Neutrophil (primary cell): ENCODE measurements around the gene LRP4.
A peak's percentile ranks its signal among the peaks of the same experiment; 100 is the strongest.
"Not testable (repeated sequence)": the region's sequence is repeated elsewhere in the genome, so short reads cannot be mapped to it uniquely, and the experiment has no call there.

Experiments used
- H3K27ac ChIP-seq: fragments of 200-600 bp; sonication (generic); 2 replicates; pipeline ENCODE4 v1.5.1; 2016; ENCODE audit warnings: mild to moderate bottlenecking, moderate library complexity
- H3K27me3 ChIP-seq: fragments of 200-600 bp; sonication (generic); 2 replicates; pipeline ENCODE4 v1.6.0; 2016; ENCODE audit warnings: mild to moderate bottlenecking
- H3K36me3 ChIP-seq: fragments of 200-600 bp; sonication (generic); 2 replicates; pipeline ENCODE4 v1.5.1; 2017
- H3K4me1 ChIP-seq, 2 experiments: fragments of 200-600 bp in 1 of 2; sonication (generic) in 1 of 2; 1 replicate in 1 of 2; 2 replicates in 1 of 2; pipeline versions ENCODE4 v1.5.1 to v1.6.1; 2013 to 2016; ENCODE audit warnings: low read depth in 1 of 2, low read length in 1 of 2, mild to moderate bottlenecking in 1 of 2, moderate library complexity in 1 of 2; ENCODE audit not compliant: control insufficient read depth in 1 of 2, insufficient read depth in 1 of 2
- H3K4me3 ChIP-seq, 2 experiments: fragments of 200-600 bp in 1 of 2; sonication (generic) in 1 of 2; 1 replicate in 1 of 2; 2 replicates in 1 of 2; pipeline ENCODE4 v1.5.1; 2013 to 2016; ENCODE audit warnings: low read depth in 1 of 2, low read length in 1 of 2, mild to moderate bottlenecking in 1 of 2, moderate library complexity in 1 of 2
- H3K9me3 ChIP-seq: fragments of 200-600 bp; sonication (generic); 2 replicates; pipeline ENCODE4 v1.5.1; 2016
- TF ChIP-seq, protein P1 (sequence below): fragments of 200-600 bp; sonication (generic); IDR thresholded peaks from 2 replicates; pipeline ENCODE4 v1.5.1; 2016; ENCODE audit warnings: antibody characterized with exemption

Gene LRP4, protein sequence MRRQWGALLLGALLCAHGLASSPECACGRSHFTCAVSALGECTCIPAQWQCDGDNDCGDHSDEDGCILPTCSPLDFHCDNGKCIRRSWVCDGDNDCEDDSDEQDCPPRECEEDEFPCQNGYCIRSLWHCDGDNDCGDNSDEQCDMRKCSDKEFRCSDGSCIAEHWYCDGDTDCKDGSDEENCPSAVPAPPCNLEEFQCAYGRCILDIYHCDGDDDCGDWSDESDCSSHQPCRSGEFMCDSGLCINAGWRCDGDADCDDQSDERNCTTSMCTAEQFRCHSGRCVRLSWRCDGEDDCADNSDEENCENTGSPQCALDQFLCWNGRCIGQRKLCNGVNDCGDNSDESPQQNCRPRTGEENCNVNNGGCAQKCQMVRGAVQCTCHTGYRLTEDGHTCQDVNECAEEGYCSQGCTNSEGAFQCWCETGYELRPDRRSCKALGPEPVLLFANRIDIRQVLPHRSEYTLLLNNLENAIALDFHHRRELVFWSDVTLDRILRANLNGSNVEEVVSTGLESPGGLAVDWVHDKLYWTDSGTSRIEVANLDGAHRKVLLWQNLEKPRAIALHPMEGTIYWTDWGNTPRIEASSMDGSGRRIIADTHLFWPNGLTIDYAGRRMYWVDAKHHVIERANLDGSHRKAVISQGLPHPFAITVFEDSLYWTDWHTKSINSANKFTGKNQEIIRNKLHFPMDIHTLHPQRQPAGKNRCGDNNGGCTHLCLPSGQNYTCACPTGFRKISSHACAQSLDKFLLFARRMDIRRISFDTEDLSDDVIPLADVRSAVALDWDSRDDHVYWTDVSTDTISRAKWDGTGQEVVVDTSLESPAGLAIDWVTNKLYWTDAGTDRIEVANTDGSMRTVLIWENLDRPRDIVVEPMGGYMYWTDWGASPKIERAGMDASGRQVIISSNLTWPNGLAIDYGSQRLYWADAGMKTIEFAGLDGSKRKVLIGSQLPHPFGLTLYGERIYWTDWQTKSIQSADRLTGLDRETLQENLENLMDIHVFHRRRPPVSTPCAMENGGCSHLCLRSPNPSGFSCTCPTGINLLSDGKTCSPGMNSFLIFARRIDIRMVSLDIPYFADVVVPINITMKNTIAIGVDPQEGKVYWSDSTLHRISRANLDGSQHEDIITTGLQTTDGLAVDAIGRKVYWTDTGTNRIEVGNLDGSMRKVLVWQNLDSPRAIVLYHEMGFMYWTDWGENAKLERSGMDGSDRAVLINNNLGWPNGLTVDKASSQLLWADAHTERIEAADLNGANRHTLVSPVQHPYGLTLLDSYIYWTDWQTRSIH (N-terminal part only)

DNA sequence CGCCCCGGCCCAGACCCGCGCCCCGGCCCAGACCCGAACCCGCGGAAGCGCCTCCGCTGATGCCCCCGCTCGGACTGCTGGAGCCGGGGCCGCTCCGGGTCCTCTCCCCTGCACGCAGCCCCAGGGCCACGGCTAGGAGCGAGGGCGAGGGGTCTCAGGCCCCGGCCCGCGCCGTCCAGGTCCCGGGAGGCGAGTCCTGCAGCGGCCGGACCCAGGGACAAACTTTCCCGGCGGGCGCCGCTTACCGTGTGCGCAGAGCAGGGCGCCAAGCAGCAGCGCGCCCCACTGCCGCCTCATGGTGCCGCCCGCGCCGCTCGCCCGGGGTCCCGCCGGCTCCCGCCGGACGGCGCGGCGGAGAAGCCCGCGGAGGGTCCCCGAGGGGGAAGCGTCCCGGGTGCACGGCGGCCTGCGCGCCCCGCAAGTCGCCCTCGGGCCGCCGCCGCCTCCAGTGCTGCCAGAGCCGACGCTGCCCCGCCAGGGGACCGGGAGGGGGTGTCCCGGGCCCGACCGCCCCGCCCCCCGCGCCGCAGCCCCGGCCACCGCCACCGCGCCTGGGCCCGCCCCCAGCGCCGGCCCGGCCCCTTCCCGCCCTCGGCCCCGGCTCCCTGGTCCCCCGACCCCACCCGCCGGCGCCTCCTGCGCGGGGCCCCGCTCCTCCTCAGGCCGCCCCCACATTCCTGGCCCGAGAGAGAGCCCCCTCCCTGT lies at the start of gene LRP4:
Gene LRP4 (minus strand): TSS at position 468 of the 705 bp plus-strand sequence. CDS start 171 bp downstream, at position 297.
- TF ChIP-seq, protein P1, sequence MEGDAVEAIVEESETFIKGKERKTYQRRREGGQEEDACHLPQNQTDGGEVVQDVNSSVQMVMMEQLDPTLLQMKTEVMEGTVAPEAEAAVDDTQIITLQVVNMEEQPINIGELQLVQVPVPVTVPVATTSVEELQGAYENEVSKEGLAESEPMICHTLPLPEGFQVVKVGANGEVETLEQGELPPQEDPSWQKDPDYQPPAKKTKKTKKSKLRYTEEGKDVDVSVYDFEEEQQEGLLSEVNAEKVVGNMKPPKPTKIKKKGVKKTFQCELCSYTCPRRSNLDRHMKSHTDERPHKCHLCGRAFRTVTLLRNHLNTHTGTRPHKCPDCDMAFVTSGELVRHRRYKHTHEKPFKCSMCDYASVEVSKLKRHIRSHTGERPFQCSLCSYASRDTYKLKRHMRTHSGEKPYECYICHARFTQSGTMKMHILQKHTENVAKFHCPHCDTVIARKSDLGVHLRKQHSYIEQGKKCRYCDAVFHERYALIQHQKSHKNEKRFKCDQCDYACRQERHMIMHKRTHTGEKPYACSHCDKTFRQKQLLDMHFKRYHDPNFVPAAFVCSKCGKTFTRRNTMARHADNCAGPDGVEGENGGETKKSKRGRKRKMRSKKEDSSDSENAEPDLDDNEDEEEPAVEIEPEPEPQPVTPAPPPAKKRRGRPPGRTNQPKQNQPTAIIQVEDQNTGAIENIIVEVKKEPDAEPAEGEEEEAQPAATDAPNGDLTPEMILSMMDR: no peak
- peaks cover 16 to 23% of the 10 kb centered on the region in 2 experiments for H3K4me1 ChIP-seq
- H3K9me3 ChIP-seq: no peaks in the 10 kb centered on the region
- no peaks in the 10 kb centered on the region for H3K36me3 ChIP-seq
- H3K27ac ChIP-seq: no peak within 1 kb of the TSS
- peaks cover 79% of the 10 kb centered on the region for H3K27me3 ChIP-seq
- H3K4me3 ChIP-seq: peak within 1 kb of the TSS in 1 of 2 experiments; percentile 38

DNA sequence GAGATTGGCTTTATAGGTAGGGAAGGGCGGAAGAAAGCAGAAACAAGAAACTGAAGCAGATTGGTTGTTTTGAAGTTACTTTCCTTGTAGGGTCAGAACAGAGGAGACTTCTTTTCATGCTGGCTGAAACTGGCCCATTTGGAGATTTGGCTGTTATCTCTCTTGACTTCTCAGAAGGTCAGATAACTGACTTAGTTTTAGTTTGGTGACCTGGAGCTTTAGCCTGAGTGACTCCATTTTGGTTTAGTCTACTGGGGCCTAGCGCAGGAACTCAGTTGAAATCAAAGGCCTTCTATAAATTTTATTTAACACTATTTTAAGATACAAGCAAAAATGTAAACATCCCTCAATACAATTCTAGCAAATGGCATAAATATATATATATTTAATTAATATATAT lies 49.6 kb upstream of the LRP4 start:
- TF ChIP-seq, protein P1: no peak
- H3K9me3 ChIP-seq: no peaks in the 10 kb centered on the region
- H3K4me1 ChIP-seq: peaks cover 0 to 16% of the 10 kb centered on the region in 2 experiments

DNA sequence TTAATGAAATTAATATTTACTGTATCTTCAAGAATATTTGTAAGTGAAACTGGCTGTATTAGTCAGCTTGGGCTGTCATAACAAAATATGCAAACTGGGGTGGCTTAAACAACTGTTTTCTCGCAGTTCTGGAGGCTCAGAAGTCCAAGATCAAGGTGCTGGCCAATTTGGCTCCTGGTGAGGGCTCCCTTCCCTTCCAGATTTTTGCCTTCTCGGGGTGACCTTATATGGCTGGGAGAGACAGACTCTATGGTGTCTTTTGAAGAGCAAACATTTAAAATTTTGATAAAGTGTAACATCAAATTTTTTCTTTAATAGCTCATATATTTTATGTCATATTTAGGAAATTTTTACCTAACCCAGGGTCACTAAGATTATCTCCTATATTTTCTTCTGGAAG lies 48.4 kb upstream of the LRP4 start:
- Histone ChIP-seq H3K27ac (no peak overlapping the region), H3K4me1 (peaks cover 0 to 12% of the 10 kb centered on the region in 2 experiments), H3K4me3 (no peak overlapping the region), H3K9me3 (no peaks in the 10 kb centered on the region), H3K36me3 (no peaks in the 10 kb centered on the region), H3K27me3 (no peaks in the 10 kb centered on the region)
- TF ChIP-seq, protein P1: no peak

More for the DNA sequence above, 49.6 kb upstream of the LRP4 start:
- no peaks in the 10 kb centered on the region for H3K27me3 ChIP-seq
- H3K36me3 ChIP-seq: no peaks in the 10 kb centered on the region
- H3K27ac ChIP-seq: no peak overlapping the region
- H3K4me3 ChIP-seq: no peak overlapping the region

DNA sequence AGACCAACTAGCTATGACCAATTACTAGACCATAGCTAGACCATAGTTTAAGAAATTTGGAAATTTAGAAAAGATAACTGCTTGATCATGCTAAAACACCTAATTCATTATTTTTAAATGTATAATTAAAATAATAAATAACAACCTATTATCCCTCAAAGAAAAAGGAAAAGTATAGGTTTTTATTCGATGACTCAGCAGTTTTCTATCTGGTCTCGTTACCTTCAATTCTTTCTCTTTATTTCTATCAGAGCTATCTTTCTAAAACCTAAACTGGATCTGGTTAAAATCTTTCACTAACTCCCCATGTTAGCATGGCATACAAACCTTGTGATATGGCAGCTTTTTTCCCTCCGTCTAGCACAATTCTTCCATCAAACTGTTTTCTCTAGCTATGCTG lies 45.5 kb upstream of the LRP4 start:
- Histone ChIP-seq H3K36me3 (no peaks in the 10 kb centered on the region), H3K4me3 (no peak overlapping the region), H3K27ac (no peak overlapping the region), H3K27me3 (no peaks in the 10 kb centered on the region), H3K4me1 (no peaks in the 10 kb centered on the region), H3K9me3 (no peaks in the 10 kb centered on the region)
- TF ChIP-seq, protein P1: no peak

DNA sequence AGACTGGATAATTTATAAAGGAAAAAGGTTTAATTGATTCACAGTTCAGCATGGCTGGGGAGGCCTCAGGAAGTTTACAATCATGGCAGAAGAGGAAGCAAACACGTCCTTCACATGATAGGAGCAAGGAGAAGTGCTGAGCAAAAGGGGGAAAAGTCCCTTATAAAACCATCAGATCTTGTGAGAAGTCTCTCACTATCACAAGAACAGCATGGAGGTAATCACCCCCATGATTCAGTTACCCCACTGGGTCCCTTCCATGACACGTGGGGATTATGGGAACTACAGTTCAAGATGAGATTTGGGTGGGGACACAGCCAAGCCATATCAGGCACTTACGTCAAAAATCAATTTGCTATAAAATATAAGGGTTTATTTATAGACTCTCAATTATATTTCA lies 43.5 kb upstream of the LRP4 start:
- not testable (repeated sequence) for H3K9me3 ChIP-seq, H3K4me1 ChIP-seq, H3K27ac ChIP-seq, H3K27me3 ChIP-seq, H3K36me3 ChIP-seq, H3K4me3 ChIP-seq
